ENCODE measurements around the gene CACNA1D.

- TF ChIP-seq POLR2AphosphoS5 (IDR thresholded peaks at IDR 0.05; ENCODE audit: control insufficient read depth, insufficient read depth, low read depth, low read length) (no peak), YY1 (IDR thresholded peaks at IDR 0.05; ENCODE audit: borderline replicate concordance in 1 of 3, control insufficient read depth in 1 of 3, extremely low read depth in 1 of 3, insufficient read depth in 3 of 3, insufficient read length in 1 of 3, insufficient replicate concordance in 2 of 3, low read depth in 1 of 3, low read length in 2 of 3) (no peak), ATF2 (CRISPR knock-in tag; IDR thresholded peaks at IDR 0.05) (no peak), PHF8 (IDR thresholded peaks at IDR 0.05; ENCODE audit: borderline replicate concordance, low read length) (no peak), NFIC (IDR thresholded peaks at IDR 0.05) (no peak), CREB1 (IDR thresholded peaks at IDR 0.05) (no peak), CREB1 (CRISPR knock-in tag; IDR thresholded peaks at IDR 0.05) (no peak), ZNF184 (CRISPR knock-in tag; IDR thresholded peaks at IDR 0.05) (no peak), EGR1 (conservative IDR thresholded peaks at IDR 0.05) (no peak), JUNB (CRISPR knock-in tag; conservative IDR thresholded peaks at IDR 0.05) (no peak), ZBTB34 (CRISPR knock-in tag; IDR thresholded peaks at IDR 0.05) (no peak), MTF1 (CRISPR knock-in tag; IDR thresholded peaks at IDR 0.05; ENCODE audit: borderline replicate concordance) (no peak), PBX2 (CRISPR knock-in tag; IDR thresholded peaks at IDR 0.05; ENCODE audit: low read depth) (no peak), PBX2 (tag; conservative IDR thresholded peaks at IDR 0.05; ENCODE audit: low read depth) (no peak), REST (IDR thresholded peaks at IDR 0.05; ENCODE audit: borderline replicate concordance) (no peak), REST (CRISPR knock-in tag; IDR thresholded peaks at IDR 0.05; ENCODE audit: low read depth) (no peak), ZNF23 (CRISPR knock-in tag; IDR thresholded peaks at IDR 0.05) (no peak)
These were observed 254.3 kb downstream of the CACNA1D start for GRCh38 chr3:53748512-53749271.

Measured in K562 (cell line).